ENCODE results near the gene SH2D3A. TPM values are rescaled to one million over a fixed set of nuclear protein-coding genes. Genes with fewer than 3 reads are reported as not detected.

SH2D3A gene
- total RNA-seq, 1 experiment from 2014 or later: 76.7 TPM

DNA sequence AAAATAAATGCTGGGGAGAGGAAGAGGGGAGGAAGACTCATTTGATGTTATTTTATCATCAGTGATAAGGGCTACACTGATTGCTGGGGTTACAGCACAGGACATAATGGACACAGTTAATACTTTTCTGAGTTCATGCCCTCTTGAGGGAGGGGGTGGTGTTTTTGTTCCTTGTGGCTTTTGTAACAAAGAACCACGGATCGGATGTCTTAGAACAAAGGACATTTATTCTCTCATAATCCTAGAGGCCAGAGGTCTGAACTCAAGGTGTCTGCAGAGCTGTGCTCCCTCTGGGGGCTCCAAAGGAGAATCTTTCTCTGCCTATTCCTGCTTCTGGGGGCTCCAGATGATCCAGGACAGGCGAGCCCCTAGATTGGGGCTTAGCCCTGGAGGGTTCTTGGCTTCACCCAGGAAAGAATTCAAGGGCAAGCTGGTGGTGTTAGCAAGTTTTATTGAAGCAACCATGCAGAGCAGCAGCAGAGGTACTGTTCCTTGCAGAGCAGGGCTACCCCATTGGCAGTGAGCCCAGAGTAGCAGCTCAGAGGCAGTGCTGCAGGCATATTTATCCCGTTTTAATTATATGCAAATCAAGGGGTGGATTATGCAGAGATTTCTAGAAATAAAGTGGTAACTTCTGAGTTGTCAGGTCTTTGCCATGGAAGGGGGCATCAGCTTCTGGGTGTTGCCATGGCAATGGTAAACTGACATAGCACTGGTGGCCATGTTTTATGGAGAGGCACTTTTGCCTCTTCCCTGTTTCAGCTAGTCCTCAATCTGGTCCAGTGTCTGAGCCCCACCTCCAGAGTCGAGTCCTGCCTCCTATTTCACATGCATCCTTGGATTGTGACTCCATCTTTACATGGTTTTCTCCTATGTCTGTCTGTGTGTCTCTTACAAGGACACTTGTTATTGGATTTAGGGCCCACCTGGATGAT lies 23.2 kb upstream of the SH2D3A start:
- no peak for DNase-seq (ENCODE audit: unreplicated experiment)
- BruUV-seq (replicated peaks): no TSS peak
- Mint-ChIP-seq H3K27ac (ENCODE audit: low read depth, unreplicated experiment) (no peak overlapping the region), H3K4me3 (ENCODE audit: unreplicated experiment) (no peak overlapping the region), H3K27me3 (ENCODE audit: insufficient read depth, unreplicated experiment) (peaks cover 19% of the 10 kb centered on the region), H3K36me3 (ENCODE audit: insufficient read depth, unreplicated experiment) (no peaks in the 10 kb centered on the region), H3K9me3 (ENCODE audit: unreplicated experiment) (peaks cover 15% of the 10 kb centered on the region), H3K4me1 (ENCODE audit: insufficient read depth, unreplicated experiment) (no peaks in the 10 kb centered on the region)
- intact Hi-C loops (cut with micrococcal nuclease): no loop called here
- TF ChIP-seq, protein P1, sequence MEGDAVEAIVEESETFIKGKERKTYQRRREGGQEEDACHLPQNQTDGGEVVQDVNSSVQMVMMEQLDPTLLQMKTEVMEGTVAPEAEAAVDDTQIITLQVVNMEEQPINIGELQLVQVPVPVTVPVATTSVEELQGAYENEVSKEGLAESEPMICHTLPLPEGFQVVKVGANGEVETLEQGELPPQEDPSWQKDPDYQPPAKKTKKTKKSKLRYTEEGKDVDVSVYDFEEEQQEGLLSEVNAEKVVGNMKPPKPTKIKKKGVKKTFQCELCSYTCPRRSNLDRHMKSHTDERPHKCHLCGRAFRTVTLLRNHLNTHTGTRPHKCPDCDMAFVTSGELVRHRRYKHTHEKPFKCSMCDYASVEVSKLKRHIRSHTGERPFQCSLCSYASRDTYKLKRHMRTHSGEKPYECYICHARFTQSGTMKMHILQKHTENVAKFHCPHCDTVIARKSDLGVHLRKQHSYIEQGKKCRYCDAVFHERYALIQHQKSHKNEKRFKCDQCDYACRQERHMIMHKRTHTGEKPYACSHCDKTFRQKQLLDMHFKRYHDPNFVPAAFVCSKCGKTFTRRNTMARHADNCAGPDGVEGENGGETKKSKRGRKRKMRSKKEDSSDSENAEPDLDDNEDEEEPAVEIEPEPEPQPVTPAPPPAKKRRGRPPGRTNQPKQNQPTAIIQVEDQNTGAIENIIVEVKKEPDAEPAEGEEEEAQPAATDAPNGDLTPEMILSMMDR (IDR thresholded peaks at IDR 0.05; ENCODE audit: unreplicated experiment): no peak
- ChIA-PET POLR2A (interaction anchor here (0.9 kb wide), 1 partner anchor 10 kb away, joined by 3 read pairs; no protein-coding TSS in a partner anchor), CTCF (no interaction called here)

DNA sequence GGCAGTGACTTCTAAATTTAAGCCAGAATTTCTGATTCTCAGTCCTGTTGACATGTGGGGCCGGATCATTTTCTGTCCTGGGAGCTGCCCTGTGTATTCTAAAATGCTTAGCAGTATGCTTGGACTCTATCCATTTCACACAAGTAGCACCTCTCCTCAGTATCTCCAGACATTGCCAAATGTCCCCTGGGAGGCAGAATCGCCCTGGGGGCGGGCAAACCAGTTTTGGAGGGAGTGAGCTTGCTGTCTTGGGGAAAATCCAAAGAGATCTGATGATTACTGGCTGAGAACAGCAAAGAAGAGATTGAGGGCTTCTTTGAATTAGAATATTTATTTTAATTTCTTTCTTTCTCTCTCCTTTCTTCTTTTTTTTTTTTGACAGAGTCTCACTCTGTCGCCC lies 21.7 kb upstream of the SH2D3A start:
- Mint-ChIP-seq H3K27me3 (ENCODE audit: insufficient read depth, unreplicated experiment) (peaks cover 19% of the 10 kb centered on the region), H3K27ac (ENCODE audit: low read depth, unreplicated experiment) (no peak overlapping the region), H3K4me3 (ENCODE audit: unreplicated experiment) (no peak overlapping the region), H3K4me1 (ENCODE audit: insufficient read depth, unreplicated experiment) (no peaks in the 10 kb centered on the region), H3K36me3 (ENCODE audit: insufficient read depth, unreplicated experiment) (no peaks in the 10 kb centered on the region), H3K9me3 (ENCODE audit: unreplicated experiment) (peaks cover 9% of the 10 kb centered on the region)
- no peak for DNase-seq (ENCODE audit: unreplicated experiment)
- ChIA-PET CTCF (no interaction called here), POLR2A (no interaction called here)
- TF ChIP-seq, protein P1 (IDR thresholded peaks at IDR 0.05; ENCODE audit: unreplicated experiment): no peak
- intact Hi-C loops (cut with micrococcal nuclease): no loop called here
- no TSS peak for BruUV-seq (replicated peaks)

DNA sequence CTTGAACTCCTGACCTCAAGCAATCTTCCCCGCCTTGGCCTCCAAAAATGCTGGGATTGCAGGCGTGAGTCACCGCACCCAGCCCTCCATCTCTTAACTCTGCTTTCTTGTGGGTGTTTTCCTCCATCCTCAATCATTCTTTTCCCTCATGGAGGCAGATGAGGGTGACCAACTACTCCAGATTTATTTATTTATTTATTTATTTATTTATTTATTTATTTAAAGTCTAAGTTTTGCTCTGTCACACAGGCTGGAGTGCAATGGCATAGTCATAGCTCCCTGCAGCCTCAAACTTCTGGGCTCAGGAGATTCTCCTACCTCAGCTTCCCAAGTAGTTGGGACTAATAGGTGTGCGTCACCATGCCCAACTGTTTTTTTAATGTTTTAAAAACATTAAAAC lies 20.2 kb upstream of the SH2D3A start:
- Mint-ChIP-seq H3K27ac (ENCODE audit: low read depth, unreplicated experiment) (no peak overlapping the region), H3K4me3 (ENCODE audit: unreplicated experiment) (no peak overlapping the region), H3K36me3 (ENCODE audit: insufficient read depth, unreplicated experiment) (no peaks in the 10 kb centered on the region), H3K4me1 (ENCODE audit: insufficient read depth, unreplicated experiment) (no peaks in the 10 kb centered on the region), H3K9me3 (ENCODE audit: unreplicated experiment) (peaks cover 7% of the 10 kb centered on the region), H3K27me3 (ENCODE audit: insufficient read depth, unreplicated experiment) (peaks cover 15% of the 10 kb centered on the region)
- POLR2A ChIA-PET: no interaction called here
- no peak for DNase-seq (ENCODE audit: unreplicated experiment)
- CTCF ChIA-PET: no interaction called here
- TF ChIP-seq, protein P1 (IDR thresholded peaks at IDR 0.05; ENCODE audit: unreplicated experiment): no peak
- BruUV-seq (replicated peaks): no TSS peak
- intact Hi-C loops (cut with micrococcal nuclease): no loop called here

DNA sequence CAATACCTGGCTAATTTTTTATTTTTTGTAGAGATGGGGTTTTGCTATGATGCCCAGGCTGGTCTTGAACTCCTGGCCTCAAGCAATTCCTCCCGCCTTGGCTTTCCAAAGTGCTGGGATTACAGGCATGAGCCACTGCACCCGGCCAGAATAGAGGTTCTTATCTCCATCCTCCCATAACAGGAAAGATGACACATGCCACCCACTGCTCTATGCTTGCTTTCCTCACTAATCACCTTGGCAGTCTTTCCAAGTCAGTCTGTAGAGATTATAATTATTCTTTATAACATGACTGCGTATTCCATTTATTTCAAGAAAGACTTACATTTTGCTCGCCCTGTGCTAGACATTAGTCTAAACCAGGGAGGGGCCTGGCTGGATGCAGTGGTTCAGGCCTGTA lies 12.0 kb upstream of the SH2D3A start:
- Mint-ChIP-seq H3K4me3 (ENCODE audit: unreplicated experiment) (no peak overlapping the region), H3K27ac (ENCODE audit: low read depth, unreplicated experiment) (no peak overlapping the region), H3K36me3 (ENCODE audit: insufficient read depth, unreplicated experiment) (no peaks in the 10 kb centered on the region), H3K4me1 (ENCODE audit: insufficient read depth, unreplicated experiment) (no peaks in the 10 kb centered on the region), H3K27me3 (ENCODE audit: insufficient read depth, unreplicated experiment) (peaks cover 12% of the 10 kb centered on the region), H3K9me3 (ENCODE audit: unreplicated experiment) (peaks cover 17% of the 10 kb centered on the region)
- intact Hi-C loops (cut with micrococcal nuclease): no loop called here
- TF ChIP-seq, protein P1 (IDR thresholded peaks at IDR 0.05; ENCODE audit: unreplicated experiment): no peak
- CTCF ChIA-PET: interaction anchor here (0.6 kb wide), 1 partner anchor 476 kb away, joined by 4 read pairs; no protein-coding TSS in a partner anchor
- no peak for DNase-seq (ENCODE audit: unreplicated experiment)
- POLR2A ChIA-PET: no interaction called here
- no TSS peak for BruUV-seq (replicated peaks)
